Activated CD4-positive, CD25-positive, alpha-beta regulatory T cell (primary cell): ENCODE results near the gene ATP1B4.
"Not testable (repeated sequence)": the region's sequence is repeated elsewhere in the genome, so short reads cannot be mapped to it uniquely, and the experiment has no call there.

ENCODE experiments used
- DNase-seq, 4 experiments: peaks; one replicate each; lab custom pipeline; 2025; lab: John Stamatoyannopoulos, UW

The ATP1B4 gene

DNA sequence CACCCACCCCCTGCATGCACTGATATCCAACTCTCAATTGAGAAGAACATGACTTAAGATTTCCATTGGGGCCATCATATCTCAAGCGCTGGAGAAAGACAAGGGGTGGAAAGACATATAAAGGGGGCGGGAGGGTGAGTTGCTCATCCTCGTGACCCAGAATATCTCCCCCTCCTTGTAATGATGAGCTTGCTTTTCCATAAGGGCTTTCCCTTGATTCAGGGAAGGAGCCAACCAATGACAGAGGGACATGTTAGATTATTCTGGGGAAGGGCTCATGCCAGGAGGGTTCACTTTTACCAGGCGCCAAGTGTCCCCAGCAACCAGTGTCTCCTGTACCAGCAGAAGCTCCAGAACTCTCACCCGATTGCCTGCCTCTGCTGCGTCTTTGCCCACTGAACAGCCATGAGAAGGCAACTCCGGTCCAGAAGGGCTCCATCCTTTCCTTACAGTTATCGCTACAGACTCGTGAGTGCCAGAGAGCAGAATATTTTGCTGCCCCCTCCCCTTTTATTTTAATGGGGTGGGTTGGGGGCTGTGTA, at the start of gene ATP1B4:
ATP1B4 (plus strand) TSS at position 326 of the 542 bp plus-strand sequence; CDS start at position 406, 80 bp downstream.
- DNase-seq, result no peak

DNA sequence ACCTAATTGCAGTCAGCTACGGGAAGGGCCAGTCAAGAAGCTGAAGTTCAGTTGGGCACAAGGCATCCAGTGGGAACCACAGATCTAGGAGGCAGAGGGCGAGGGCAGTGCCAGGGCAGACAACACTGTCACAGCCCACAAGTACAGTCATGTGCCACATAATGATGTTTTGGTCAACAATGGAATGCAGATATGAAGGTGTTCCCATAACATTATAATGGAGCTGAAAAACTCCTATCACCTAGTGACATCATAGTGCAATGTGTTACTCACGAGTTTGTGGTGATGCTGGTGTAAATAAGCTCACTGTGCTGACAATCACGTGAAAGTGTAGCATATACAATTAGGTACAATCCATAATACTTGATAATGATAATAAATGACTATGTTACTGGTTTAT, 46.1 kb upstream of the ATP1B4 start:
- DNase-seq, result no peak

DNA sequence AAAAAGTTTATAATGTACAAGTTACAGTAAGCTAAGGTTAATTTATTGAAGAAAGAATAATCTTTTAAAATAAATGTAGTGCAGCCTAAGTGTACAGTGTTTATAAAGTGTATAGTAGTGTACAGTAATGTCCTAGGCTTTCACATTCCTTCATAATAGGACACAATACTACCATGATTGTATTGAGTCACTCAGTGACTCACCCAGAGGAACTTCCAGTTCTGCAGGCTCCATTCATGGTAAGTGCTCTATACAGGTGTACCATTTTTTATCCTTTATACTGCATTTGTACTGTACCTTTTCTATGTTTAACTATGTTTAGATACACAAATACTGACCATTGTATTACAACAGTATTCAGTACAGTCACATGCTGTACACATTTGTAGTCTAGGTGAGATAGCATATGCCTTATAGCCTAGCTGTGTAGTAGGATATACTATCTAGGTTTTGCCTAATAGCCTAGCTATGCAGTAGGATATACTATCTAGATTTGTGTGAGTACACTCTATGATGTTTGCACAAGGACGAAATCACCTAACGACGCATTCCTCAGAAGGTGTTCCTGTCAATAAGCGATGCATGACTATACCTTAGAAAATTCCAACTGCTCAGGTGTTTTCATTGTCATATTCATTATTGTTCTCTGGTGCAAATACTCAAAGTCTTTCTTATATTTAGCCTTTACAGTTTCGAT, 45.2 kb upstream of the ATP1B4 start:
- no peak for DNase-seq

DNA sequence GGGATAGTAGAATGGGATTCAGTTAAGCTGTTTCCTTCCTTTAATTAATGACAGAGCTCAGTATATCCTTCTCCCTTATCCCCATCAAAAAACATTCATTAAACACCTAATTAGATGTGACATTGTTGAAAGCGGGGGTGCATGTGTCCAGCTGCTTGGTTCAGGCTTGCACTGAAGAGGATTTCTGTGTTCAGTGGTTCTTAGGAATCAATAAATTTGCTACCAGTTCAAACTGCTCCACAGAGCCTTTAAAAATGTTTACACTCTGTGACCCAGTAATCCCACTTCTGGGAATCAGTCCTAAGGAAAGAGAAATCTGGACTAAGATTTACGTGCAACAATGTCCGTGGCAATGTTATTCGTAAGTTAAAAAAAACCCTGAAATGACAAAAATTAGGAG, 43.5 kb upstream of the ATP1B4 start:
- no peak for DNase-seq

DNA sequence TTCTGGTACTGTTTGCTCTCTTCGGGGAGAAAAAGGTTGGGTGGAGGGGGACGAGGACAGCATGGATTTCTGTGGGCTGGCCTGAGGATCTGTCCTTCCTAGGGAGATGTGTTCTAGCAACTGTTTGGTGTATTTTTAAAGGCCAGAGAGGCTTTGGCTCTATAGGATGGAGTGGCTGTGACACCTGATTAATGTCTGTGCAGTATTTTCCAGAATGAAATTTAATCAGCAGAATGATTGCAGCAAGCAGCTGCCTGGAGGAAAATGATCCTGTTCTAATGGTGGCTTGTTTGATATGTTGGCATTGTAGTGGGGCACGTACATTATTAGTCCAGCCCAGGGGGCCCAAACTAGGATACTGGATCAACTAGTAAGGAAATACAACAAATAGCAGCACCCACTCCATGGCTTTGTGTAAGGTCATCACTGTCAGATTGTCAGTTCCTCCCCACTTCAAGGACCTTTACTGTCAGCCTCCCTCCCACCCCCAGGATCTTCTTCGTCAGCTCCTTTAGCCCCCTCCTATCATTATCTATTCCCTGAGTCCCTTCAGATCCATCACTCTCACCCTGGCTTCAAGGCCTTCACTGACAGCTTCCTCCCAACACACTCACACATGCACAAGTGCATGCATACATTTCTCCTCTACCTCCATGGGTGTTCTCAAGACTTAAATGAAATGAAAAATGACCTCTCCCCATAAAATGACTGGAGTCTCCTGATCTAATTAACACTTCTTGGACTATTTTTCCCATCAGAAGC, 40.2 kb upstream of the ATP1B4 start:
- no peak for DNase-seq

DNA sequence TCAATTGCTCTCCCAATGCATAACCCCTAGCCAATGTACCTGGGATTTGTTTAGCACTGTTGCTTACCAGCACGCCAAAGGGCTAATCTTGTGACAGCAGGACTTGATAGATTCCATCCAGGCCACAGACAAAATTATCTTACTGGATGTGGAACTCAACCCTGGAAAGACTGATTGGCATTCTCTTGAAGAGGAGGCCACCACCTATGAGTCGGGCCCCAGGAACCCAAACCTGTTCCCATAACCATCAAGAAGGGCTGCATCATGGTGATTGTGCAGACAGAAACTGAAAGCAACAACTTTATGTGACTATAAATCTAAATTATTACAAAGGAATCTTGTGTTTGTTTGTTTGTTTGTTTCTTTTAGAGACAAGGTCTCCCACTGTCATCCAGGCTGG, 30.8 kb upstream of the ATP1B4 start:
- no peak for DNase-seq

DNA sequence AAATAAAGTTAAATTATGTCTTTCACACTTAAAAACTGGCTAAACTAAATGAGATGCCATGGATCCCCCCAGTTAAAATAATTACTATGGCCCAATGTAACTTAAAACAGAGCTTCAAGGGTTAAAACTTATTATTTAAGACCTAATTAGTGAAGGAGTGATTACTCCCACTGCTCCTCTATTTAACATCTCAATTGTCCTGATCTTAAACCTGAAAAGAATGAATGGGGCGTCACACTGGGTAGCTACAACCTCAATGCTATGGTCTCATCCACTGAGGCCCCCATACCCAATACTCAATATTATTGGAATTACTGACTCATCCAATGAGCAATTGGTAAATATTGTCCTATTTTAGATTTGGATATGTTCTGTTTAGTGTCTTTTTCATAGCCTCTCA, 29.5 kb upstream of the ATP1B4 start:
- no peak for DNase-seq

DNA sequence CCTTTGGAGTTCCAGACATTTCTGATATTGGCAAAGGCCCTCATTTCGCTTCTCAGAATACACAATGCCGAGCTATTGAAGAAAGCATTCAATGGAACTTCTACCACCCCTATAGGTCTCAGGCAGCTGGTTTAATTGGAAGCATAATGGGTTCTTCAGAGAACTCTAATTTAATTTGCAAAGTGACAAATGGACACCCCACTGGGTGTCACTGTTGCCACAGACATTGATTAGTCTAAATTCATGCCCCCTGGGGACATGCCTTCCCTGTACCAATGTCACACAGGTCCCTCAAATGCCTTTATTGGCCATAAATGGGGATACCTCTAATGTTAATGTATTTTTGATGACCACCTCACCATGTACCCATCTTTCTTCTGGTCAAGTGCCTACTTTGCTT, 27.7 kb upstream of the ATP1B4 start:
- no peak for DNase-seq

DNA sequence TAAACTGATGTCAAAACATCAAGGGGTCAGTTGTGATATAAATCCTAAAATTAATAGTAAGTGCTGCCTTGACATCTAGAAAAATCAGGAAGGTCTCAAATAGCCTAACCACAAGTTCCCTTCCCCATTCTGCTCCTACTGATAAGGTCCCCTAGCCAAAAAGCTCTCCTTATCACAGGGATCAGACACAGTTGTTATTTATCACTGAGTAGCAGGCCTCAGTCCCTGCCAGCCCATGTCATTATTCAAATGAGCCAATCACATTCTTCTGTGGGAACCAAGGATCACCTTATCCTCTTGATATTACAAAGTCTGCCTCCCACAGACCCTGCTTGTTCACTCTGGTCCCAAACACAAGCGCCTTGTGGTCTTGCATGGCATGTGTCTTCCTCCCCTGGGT, 27.3 kb upstream of the ATP1B4 start:
- no peak for DNase-seq

DNA sequence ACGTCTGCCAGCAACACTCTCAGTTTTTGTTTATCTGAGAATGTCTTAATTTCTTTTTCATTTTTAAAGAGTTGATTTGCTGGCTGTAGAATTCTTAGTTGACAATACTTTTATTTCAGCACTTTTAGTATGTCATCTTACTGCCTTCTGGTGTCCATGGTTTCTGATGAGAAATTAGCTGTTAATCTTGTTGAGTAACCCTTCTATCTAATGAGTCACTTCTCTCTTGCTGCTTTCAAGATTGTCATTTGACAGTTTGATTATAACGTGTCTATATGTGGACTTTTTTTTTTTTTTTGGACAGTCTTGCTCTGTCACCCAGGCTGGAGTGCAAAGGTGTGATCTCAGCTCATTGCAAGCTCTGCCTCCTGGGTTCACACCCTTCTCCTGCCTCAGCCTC, 26.6 kb upstream of the ATP1B4 start:
- no peak for DNase-seq

DNA sequence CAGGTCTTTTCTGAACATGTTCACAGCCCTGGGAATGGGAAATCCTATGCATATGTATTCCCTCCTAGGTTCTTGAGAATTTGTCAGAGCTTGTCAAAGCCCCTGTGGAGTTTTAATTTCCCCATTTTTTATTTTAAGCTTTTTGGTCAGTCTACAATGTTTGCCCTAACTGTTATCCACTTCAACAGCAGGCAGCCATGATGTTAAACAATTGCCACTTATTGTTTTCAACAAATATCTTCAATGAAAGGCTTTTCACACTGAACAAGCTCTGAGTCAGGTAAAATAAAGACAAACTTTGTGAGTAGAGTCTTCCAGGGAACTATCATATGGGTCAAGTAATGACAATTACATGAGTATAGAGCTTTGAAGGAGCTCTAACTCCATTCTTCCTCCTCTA, 25.0 kb upstream of the ATP1B4 start:
- DNase-seq, result no peak

DNA sequence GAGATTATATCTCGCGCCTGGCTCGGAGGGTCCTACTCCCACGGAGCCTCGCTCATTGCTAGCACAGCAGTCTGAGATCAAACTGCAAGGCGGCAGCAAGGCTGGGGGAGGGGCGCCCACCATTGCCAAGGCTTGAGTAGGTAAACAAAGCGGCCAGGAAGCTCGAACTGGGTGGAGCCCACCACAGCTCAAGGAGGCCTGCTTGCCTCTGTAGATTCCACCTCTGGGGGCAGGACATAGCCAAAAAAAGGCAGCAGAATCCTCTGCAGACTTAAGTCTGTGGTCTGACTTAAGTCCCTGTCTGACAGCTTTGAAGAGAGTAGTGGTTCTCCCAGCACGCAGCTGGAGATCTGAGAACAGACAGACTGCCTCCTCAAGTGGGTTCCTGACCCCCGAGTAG, 17.3 kb upstream of the ATP1B4 start:
- DNase-seq, result not testable (repeated sequence)

DNA sequence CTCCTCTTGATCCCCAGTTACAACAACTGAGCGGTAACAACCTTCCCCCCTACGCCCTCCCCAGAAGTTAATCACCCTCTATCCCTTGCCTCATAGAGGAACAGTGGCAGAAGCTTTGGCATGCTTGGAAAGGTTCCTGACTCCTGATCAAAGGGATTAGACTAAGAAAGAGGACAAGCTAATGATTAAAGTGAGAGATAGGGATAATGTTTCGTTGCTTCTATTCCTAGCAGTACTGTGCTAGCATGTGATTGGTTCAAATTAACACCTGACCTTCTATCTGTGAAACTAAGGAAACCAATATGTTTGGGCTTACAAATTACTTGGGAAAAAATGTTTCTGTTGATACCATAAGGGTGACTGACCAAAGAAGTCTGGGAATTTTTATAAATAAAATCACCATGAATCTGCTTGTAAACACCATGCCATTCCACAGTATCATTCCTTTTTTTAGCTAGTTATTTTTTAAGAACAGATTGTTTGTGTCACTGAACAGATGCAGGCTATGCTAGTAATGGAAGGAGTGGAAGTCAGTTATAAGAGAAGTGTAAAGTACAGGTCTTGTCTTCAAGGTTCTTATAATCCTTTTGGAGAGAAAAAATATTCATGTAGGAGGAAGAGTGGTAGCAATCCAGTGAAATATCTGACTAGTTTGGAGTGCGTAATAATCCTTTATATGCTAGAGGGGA, 11.3 kb upstream of the ATP1B4 start:
- no peak for DNase-seq

DNA sequence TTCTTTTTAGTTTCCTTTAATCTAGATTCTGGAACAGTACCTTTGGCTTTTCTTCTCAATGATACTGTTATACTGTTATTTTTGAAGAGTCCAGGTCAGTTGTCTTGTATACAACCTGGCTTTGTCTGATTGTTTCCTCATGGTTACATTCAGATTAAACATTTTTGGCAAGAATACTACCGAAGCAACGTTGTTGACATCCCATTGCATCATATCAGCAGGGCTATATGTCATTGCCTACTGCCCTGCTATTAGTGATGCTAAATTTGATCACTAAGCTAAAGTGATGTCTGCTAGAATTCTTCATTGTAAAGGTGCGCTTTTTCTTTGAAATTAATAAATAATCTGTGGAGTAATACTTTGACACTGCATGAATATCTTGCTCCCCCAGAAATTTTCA, 5.8 kb upstream of the ATP1B4 start:
- no peak for DNase-seq

DNA sequence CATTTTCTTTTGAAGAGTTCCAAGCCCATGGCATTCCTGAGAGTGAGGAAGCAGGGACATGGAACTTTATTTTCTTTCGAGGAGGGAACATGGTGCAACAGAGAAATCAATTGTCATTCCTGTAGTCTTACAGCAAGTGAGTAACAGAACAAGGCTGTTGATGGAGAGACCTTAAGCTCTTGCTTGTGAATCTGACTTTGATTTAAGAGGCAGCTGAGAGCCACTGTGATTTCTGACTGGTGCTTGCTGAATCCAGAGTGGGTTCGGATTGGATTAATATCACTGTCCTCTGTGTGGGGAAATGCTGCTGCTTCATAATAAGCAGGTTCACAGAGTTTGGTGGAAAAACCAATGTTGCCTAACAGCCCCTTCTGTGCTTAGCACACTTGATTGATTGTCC, 4.7 kb upstream of the ATP1B4 start:
- DNase-seq, result no peak

DNA sequence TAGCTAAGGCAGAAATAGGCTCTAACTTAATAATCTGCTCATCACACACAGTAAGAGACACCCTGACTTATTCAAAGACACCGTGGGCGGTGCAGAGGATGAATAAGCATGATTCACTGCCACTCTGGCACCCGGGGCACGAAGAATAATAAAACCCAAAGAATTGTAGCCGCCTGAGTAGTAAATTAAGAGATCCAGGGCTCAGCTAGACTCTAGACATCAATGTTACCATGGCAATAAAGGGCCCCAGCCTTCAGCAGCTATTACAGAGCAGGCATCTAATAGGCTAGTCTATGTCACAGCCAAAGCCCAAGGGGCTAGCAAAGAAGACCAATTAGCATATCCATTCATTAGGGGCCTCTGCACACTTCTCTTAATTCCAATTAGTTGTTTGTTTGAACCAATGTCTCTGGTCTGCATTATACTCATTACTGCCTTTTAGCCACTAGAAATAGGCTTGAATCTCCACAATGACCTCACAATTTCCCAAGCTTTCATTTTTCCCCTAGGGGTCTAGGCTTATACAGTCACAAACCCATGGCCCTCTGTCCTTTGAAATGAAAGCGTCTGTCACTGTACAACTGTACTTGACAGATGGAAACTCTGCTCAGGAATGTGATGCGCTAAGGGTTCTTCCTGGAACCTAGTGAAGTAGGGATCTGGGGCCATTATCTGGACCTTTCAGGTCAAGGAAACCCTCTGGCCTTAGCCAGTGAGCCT, 3.0 kb upstream of the ATP1B4 start:
- no peak for DNase-seq

DNA sequence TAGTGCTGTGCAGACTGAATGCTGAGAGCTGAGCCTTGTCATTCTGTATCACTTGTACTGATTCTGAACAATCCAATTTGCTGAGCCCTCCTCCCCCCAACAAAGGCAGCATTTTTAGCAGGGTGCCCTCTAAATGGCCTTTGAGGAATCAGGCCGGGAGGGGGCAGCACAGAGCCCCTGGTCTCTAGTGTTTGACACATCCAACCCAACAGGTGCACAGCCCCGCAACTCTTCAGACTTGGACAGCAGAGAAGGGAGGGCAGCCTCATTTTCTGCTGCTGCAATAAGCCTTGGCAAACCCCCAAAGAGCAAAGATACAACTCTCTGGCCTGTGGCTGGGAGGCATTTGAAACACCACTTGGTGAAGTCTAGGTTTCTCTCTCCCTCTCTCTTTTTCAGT, 3.4 kb downstream of the ATP1B4 start:
- peak; percentile 1 to 14 (median 2) for DNase-seq

DNA sequence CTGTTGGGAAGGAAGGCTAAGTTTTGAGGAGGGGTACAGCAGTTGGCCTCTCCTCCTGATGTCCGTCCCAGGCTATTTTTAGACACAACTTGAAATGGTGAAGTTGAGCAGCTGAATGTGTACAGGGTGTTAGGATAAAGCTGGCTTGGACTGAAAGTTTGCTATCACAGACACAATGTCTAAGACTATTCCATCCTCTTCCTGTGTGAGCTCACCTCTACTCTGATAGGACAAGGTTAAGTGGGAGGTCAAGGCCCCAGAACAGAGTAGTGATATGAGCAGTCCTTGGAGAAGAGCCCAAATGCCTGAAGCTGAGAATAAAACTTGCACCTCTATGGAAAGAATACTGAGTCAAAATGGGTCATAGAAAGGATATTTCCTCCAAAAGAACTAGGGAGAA, 4.1 kb downstream of the ATP1B4 start:
- DNase-seq, result no peak

DNA sequence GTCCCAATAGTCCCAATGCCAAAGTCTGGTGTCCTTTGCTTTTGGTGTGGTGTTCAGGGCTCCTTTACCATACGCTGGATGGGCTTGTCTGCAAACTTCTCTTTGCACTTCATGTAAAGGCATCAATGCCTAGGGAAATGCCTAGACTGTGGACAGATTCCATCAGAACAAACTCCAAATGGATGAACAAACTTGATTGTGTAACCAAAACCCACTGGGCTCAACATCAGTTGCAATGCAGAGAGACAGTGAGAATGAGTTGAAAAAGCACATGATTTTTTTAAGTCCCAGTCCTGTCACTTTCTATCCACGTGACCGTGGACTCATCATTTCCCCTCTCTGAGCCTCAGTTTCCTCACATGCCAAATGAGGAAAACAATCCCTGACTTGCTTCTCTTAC, 4.9 kb downstream of the ATP1B4 start:
- DNase-seq, result no peak

DNA sequence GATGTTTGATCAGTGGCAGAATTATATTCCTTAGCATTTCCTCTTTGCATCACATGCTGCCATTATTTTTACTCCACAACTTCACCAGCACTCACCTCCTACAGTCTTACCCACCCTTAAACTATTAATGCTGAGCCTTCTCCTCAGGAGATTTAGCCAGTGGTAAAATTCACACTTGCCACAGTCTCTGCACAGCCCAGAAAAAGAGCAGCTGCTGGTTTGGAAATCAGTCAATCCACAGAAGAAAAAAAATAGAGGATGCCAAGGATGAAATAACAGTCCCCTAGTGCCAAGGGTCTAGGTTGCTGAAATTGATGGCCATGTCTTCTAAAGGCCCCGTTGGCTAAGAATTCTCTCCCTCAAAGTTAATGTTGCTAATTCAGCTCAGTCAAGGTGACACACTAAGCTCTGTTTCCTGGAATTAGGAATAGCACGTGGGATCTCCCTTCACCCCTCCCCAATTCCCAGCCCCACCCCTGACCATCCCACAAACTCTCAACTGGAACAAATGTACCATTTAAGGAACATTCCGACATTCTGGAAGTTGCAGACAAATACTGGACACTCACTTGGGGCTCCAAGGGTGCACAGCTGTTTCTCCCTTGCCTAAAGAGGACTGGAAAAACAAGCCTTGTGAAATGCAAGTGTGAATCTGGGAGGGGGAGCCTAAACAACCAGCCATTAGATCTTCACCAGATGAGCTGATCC, 5.7 kb downstream of the ATP1B4 start:
- no peak for DNase-seq

DNA sequence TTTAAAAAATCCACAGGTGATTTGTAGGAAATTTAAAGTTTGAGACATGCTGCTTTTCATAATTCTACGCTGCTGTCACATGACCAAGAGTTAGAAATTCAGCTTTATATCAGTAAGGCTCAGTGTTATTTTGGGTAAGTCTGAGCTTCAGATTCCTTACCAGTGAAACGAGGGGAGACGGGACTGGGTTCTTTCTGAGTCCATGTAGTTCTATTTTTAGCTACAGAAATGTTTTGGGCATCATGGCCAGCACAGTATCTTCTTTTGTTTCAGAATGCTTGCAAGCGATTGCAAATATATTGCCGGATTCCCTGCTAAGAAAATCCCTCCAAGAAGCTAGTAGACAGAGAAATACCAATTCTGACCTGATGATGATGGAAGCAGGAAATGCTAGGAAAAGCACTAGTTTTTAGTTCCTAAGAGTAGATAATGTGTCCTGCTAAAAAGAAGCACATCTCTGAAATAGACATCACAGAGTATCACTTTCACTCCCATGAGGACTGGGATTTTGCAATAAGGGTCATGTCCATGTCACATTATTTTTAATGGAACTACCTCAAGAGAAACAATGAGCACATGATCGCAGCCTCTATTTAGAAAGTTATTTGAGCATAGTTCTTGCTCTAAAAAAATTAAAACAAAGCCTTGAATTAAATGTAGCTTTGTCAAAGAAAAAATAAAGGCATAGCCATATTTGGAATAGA, 10.9 kb downstream of the ATP1B4 start:
- no peak for DNase-seq
